Activated CD4-positive, alpha-beta T cell treated with anti-CD3 and anti-CD28 coated beads for 24 hours (primary cell): ENCODE measurements around the gene ERCC2.
"Not testable (repeated sequence)": the region's sequence is repeated elsewhere in the genome, so short reads cannot be mapped to it uniquely, and the experiment has no call there.

Source experiments
- DNase-seq, 2 donors: peaks; one replicate each; pipeline ENCODE4 v3.0.0-alpha.2; 2020; ENCODE audit warnings: low read depth in 2 of 2

The ERCC2 gene

DNA sequence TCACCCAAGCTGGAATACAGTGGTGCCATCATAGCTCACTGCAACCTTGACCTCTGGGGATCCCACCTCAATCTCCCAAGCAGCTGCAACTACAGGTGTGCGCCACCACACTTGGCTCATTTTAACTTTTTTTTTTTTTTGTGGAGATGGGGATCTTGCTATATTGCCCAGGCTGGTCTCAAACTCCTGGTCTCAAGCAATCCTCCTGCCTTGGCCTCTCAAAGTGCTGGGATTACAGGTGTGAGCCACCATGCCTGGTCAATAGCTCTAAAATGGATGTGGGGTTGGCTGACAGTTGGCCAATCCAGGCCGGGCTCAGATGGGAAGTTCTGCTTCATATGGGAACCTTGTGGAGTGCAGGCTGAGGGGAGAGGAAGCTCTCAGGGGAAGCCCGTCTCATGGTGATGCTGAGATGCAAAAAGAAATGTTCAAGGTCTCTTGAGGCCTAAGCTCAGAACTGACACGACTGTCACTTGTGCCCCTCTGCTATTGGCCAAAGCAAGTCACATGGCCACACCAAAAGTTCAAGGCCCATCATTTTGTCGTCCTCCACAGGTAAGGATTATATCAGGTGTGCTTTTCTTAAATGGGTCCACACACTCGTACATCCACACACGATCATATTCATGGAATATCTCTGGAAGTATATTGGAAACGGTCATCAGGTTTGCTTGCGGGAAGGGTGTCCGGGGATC is 36.6 kb downstream of the ERCC2 start:
- no peak for DNase-seq

DNA sequence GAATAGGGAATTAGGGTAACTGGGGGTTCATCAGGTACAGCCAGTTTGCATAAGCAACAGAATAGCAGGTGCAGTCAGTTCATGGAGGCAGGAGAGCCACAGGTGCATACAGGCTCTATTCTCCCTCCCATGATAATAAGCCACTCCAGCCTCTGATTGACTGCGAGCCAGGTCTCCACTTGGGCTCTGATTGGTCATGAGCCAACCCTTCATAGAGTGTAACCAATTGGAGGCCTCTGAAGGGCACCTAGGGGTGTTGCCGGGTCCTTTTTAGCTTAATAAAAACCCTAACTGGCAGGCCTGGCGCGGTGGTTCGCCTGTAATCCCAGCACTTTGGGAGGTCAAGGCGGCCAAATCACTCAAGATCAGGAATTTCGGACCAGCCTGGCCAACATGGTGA is 39.0 kb downstream of the ERCC2 start:
- no peak for DNase-seq

DNA sequence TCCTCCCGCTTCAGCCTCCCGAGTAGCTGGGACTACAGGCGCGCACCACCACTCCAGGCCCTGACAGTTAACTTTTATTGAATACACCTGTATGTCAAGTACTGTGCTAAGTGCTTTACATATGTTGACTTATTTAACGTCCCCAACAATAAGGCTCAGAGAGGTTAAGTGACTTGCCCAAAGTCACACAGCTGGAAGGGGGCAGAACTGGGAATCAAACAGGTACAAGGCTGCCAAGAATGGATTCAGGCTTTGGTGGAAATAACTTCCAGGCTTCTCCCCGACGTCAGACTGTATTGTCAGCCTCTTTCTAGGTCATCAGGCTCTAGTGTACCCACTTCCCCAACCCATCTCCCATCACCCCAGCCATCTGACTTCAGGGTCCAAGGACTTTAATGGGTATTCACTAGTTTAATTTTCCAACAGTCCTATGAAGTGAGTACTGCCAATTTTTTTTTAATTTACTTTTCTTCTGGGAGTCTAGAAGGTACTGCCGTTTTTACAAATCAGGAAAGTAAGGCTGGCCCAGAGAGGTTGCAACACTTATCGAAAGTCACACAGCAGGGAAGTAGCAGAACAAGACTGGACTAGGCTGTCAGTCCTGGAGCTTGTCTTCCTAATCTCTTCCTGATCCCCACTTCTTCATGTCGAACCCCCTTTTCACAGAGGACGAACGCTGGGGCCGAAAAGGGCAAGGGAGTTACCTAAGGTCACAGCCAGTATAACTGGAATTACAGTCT is 42.8 kb downstream of the ERCC2 start:
- DNase-seq, result no peak

GRCh38 chr19:45324349-45324907 is 45.9 kb downstream of the ERCC2 start:
- no peak for DNase-seq

GRCh38 chr19:45323671-45324081 is 46.7 kb downstream of the ERCC2 start:
- DNase-seq, result no peak

DNA sequence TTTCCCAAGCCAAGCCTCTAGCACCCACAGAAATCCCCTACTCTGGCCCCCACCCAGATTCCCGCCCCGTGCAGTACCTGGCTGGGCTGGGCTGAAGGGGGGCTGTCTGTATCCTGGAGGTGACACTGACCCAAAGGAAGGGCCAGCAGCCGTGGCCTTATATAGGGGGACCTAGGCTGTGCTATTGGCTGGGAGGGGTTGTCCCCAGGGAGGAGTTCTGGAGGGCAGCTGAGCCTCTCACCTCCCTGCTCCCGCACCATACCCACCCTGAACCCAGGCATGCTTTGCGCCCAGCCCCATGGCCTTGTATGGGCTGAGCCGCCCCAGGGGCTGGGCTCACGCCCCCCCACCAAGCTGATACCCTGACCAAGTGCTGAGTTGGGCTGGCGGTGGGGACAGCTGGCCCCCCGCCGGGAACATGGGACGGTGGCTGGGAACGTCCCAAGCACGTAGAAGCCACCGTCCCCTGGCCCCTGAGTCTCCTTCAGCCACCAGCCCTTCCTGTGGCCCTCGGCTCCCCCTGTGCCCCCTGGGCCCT is 47.6 kb downstream of the ERCC2 start, which contains the start of gene CKM:
TSS of gene CKM (minus strand) at position 132 of the 538 bp plus-strand sequence. CDS start 3,162 bp downstream, outside the sequence.
- DNase-seq, result no peak

DNA sequence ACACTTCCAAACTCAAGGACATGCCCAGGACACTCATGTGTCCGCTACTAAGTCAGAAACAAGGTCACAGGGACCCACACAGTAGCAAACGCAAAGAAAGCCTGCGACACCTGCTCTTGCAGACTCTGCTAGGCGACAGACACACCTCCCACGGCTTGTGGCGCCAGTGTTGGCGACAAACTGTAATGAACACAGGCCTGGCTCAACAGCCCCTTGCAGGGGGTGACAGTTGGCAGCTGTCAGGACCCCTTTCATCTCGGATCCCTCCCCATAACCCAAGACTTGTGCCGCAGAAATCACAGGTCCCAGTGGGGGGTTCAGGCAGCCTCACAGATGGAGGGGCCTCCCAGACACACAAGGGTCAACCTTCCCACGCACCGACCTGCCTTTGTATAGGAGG is 48.1 kb downstream of the ERCC2 start:
- DNase-seq, result no peak

GRCh38 chr19:45321848-45322247 is 48.5 kb downstream of the ERCC2 start:
- DNase-seq, result no peak

DNA sequence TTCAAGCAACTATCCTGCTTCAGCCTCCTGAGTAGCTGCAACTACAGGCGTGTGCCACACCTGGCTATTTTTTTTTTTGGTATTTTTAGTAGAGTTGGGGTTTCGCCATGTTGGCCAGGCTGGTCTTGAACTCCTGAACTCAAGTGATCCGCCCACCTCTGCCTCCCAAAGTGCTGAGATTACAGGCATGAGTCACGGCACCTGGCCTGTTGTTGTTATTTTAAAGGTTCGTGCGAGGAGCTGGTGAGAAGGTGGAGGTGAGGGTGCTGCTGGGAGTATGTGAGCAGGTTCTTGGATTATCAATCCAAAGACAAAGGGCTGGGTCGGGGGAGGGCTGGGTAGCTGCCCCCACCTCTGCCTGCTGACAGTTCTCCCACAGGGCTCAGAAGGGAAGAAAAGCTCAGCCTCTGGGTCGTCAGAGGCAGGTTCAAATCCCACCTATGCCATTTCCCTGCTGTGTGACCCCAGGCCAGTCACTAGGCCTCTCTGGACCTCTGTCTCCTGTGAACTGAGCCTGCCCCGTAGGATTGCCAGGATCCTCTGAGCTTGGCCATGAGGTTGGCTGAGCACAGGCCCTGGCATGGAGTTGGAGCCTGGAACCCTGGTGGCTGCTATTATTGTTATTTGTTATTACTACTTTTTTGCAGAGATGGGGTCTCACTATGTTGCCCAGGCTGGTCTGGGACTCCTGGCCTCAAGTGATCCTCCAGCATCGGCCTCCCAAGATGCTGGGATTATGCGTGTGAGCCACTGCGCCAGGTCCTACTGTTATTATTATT is 49.2 kb downstream of the ERCC2 start:
- no peak for DNase-seq

GRCh38 chr19:45315304-45315703 is 55.1 kb downstream of the ERCC2 start:
- DNase-seq, result no peak

DNA sequence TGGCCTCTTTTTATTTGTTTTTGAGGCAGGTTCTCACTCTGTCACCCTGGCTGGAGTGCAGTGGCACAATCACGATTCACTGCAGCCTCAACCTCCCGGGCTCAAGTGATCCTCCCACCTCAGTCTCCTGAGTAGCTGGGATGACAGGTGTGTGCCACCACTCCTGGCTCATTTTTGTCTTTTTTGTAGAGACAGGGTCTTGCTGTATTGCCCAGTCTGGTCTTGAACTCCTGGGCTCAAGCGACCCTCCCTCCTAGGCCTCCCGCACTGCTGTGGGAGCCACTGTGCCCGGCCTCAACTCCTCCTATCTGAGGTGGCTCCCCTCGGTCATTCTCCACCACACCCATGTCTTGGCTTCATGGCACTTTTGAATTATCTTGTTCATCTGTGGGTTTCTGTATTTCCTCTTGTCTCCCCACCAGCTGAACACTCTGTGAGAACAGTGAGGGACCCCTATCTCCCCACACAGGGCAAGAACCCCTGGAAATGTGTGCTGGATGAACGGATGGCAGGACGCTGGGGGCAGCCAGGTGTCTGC is 55.6 kb downstream of the ERCC2 start:
- no peak for DNase-seq

DNA sequence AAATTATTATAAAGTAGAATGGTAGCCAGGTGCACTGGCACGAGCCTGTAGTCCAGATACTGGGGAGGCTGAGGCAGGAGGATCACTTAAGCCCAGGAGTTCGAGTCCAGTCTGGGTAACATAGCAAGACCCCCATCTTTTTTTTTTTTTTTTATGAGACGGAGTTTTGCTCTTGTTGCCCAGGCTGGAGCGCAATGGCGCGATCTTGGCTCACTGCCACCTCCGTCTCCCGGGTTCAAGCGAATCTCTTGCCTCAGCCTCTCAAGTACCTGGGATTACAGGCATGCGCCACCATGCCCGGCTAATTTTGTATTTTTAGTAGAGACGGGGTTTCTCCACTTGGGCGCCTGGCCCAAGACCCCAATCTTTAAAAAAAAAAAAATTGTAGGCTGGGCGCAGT is 58.1 kb downstream of the ERCC2 start:
- not testable (repeated sequence) for DNase-seq

DNA sequence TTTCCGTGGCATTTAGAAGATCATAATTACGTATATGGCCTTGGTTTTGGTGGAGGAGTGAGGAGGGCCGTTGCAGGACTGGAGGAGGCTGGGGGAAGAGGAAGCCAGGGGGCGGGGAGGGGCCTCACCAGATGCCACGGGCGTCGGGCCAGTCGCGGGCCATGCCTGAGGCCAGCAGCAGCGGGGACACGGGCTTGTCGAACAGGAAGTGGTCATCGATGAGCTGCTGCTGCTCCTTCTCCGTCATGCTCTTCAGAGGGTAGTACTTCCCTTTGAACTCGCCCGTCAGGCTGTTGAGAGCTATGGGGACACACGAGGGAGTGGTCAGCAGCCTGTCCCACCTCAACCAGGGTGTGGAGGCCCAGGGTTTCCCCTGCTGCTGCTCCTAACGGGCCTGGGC is 58.8 kb downstream of the ERCC2 start:
- DNase-seq, result no peak

GRCh38 chr19:45309322-45309721 is 61.1 kb downstream of the ERCC2 start:
- DNase-seq, result not testable (repeated sequence)

GRCh38 chr19:45307361-45307760 is 63.0 kb downstream of the ERCC2 start:
- no peak for DNase-seq

GRCh38 chr19:45306518-45307027 is 63.8 kb downstream of the ERCC2 start:
- DNase-seq, result no peak

- no peak for DNase-seq
These were observed 64.3 kb downstream of the ERCC2 start for GRCh38 chr19:45306040-45306439.

- DNase-seq, result no peak
These were observed 65.0 kb downstream of the ERCC2 start for GRCh38 chr19:45305421-45305820.

DNA sequence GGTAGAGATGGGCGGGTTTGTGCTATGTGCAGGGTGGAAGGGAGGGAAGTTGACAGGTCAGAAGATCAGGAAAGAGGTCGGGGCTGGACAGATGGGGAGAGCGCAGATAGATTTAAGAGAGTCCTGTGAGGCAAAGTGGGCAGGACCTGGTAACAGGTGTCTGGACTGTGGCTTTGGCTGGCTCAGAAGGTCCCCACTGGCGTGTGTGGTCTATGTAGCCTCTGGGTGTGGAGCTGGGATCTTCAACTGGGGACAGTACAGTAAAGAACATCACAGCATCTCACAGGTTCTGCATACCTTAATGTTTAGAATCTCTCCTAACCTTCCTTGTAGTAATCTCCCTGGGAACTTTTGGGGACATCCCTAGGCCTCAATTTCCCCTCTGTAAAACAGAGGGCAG is 65.4 kb downstream of the ERCC2 start:
- DNase-seq, result no peak

GRCh38 chr19:45304141-45304926 is 66.0 kb downstream of the ERCC2 start:
- no peak for DNase-seq
